T1000 (cell line): Measurements from ENCODE around the gene MYH7.
"Not testable (repeated sequence)": the region's sequence is repeated elsewhere in the genome, so short reads cannot be mapped to it uniquely, and the experiment has no call there.

ENCODE experiments used
- DNase-seq: peaks from one replicate; lab custom pipeline; 2025; ENCODE audit warnings: mixed read lengths; lab: John Stamatoyannopoulos, UW

Gene MYH7

GRCh38 chr14:23406725-23407355 lies 28.6 kb downstream of the MYH7 start:
- DNase-seq, result no peak

GRCh38 chr14:23406244-23406643 lies 29.2 kb downstream of the MYH7 start:
- no peak for DNase-seq

- DNase-seq, result no peak
Measured at GRCh38 chr14:23405516-23406025, 29.9 kb downstream of the MYH7 start.

- no peak for DNase-seq
Measured at GRCh38 chr14:23405096-23405495, 30.4 kb downstream of the MYH7 start.

- no peak for DNase-seq
Measured at GRCh38 chr14:23404331-23404900, 31.0 kb downstream of the MYH7 start.

- no peak for DNase-seq
Measured at GRCh38 chr14:23403908-23404307, 31.6 kb downstream of the MYH7 start.

- DNase-seq, result no peak
Measured at GRCh38 chr14:23403139-23403438, 32.4 kb downstream of the MYH7 start.

GRCh38 chr14:23402296-23403138 lies 32.9 kb downstream of the MYH7 start:
- no peak for DNase-seq

GRCh38 chr14:23401291-23401690 lies 34.2 kb downstream of the MYH7 start:
- DNase-seq, result no peak

- not testable (repeated sequence) for DNase-seq
Measured at GRCh38 chr14:23400496-23401149, 34.8 kb downstream of the MYH7 start.

GRCh38 chr14:23399591-23399990 lies 35.9 kb downstream of the MYH7 start:
- DNase-seq, result no peak

- DNase-seq, result no peak
Measured at GRCh38 chr14:23399136-23399535, 36.3 kb downstream of the MYH7 start.

- no peak for DNase-seq
Measured at GRCh38 chr14:23398348-23398747, 37.1 kb downstream of the MYH7 start.

GRCh38 chr14:23396781-23397407 lies 38.6 kb downstream of the MYH7 start:
- no peak for DNase-seq

GRCh38 chr14:23396126-23396525 lies 39.3 kb downstream of the MYH7 start:
- DNase-seq, result no peak

- DNase-seq, result no peak
Measured at GRCh38 chr14:23392613-23393012, 42.8 kb downstream of the MYH7 start.

- DNase-seq, result not testable (repeated sequence)
Measured at GRCh38 chr14:23389871-23390270, 45.6 kb downstream of the MYH7 start.

- DNase-seq, result no peak
Measured at GRCh38 chr14:23389396-23389795, 46.1 kb downstream of the MYH7 start.

GRCh38 chr14:23388996-23389395 lies 46.5 kb downstream of the MYH7 start:
- DNase-seq, result no peak

- no peak for DNase-seq
Measured at GRCh38 chr14:23387916-23388882, 47.3 kb downstream of the MYH7 start.

GRCh38 chr14:23386999-23387398 lies 48.5 kb downstream of the MYH7 start:
- no peak for DNase-seq
